ENCODE data around the gene MMP24OS.

The MMP24OS gene

DNA sequence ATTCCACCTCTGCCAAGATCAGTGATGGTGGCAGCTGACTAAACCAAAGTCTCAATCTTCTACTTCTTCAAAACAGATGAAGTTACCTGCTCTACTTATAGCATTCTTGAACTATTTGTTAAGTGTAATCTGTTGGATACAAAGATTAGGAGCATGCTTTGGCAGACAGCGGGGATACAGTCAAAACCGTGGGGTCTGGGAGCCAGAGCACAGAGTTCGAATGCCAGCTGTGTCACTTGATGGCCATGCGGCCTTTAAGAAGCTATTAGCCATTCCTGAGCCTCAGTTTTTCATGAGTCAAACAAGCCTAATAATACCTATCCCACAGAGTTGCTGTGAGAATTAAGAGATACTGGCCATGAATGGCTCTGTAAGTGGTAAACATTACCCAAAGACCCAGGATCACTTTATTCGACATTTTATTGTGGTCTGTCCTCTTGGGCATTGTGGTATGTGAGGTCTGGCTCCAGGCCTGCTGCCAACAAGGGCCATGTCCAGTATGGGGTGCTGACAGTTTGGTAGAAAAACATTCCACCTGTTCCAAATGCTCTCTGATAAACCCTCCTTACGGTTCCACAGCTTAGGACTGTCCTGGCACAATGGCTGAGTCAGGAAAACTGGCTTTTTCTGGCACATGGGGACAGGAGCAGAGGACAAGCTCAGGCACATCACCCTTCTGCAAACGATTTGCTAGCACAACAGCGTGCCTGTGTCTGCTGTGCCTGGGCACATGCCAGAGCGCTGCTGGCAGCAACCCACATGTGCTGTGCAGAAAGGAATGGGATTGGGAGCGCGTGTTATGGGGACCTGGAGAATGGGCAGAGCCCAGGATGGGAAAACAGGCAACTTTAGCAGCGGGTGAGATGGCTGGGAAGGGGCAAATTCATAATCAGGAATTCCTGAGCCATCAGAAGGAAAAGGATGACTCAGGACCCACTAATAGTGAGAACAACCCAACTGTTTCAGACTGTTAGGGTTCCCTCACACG is 30.0 kb upstream of the MMP24OS start:
- ChIA-PET CTCF (interaction anchor here (0.7 to 22.5 kb wide), 30 partner anchors 12 to 212 kb away, joined by 3 to 662 read pairs (median 7); partner anchors contain the start of genes CEP250, EDEM2, EIF6 and FAM83C), POLR2A (interaction anchor here (0.9 to 7.1 kb wide), 3 partner anchors 11 to 148 kb away, joined by 3 to 62 read pairs (median 3); partner anchors contain the start of gene CEP250)
- no peak for DNase-seq (ENCODE audit: low read depth, low spot score)
- TF ChIP-seq, protein P1, sequence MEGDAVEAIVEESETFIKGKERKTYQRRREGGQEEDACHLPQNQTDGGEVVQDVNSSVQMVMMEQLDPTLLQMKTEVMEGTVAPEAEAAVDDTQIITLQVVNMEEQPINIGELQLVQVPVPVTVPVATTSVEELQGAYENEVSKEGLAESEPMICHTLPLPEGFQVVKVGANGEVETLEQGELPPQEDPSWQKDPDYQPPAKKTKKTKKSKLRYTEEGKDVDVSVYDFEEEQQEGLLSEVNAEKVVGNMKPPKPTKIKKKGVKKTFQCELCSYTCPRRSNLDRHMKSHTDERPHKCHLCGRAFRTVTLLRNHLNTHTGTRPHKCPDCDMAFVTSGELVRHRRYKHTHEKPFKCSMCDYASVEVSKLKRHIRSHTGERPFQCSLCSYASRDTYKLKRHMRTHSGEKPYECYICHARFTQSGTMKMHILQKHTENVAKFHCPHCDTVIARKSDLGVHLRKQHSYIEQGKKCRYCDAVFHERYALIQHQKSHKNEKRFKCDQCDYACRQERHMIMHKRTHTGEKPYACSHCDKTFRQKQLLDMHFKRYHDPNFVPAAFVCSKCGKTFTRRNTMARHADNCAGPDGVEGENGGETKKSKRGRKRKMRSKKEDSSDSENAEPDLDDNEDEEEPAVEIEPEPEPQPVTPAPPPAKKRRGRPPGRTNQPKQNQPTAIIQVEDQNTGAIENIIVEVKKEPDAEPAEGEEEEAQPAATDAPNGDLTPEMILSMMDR (IDR thresholded peaks at IDR 0.05; ENCODE audit: insufficient read depth, low read length, missing control alignments) = no peak
- H3K4me3 ChIP-seq (ENCODE audit: low read depth, low read length) = no peak overlapping the region

GRCh38 chr20:35306931-35307517 is 29.1 kb upstream of the MMP24OS start:
- ChIA-PET CTCF (interaction anchor here (0.8 to 22.5 kb wide), 30 partner anchors 13 to 211 kb away, joined by 3 to 662 read pairs (median 7); partner anchors contain the start of genes CEP250, EDEM2, EIF6 and FAM83C), POLR2A (interaction anchor here (0.9 to 7.1 kb wide), 2 partner anchors 12 to 136 kb away, joined by 3 to 62 read pairs; no protein-coding TSS in a partner anchor)
- DNase-seq (ENCODE audit: low read depth, low spot score) = no peak
- no peak overlapping the region for H3K4me3 ChIP-seq (ENCODE audit: low read depth, low read length)
- TF ChIP-seq, protein P1 (IDR thresholded peaks at IDR 0.05; ENCODE audit: insufficient read depth, low read length, missing control alignments) = peak; percentile 96

- POLR2A ChIA-PET = interaction anchor here (0.5 to 7.1 kb wide), 13 partner anchors 13 to 148 kb away, joined by 3 to 62 read pairs (median 4); partner anchors contain the start of genes CEP250, EIF6 and MMP24OS
- CTCF ChIA-PET = interaction anchor here (0.6 to 22.5 kb wide), 42 partner anchors 8 to 210 kb away, joined by 3 to 662 read pairs (median 8); partner anchors contain the start of genes CEP250, EDEM2, EIF6 and FAM83C
- TF ChIP-seq, protein P1 (IDR thresholded peaks at IDR 0.05; ENCODE audit: insufficient read depth, low read length, missing control alignments) = no peak
- no peak overlapping the region for H3K4me3 ChIP-seq (ENCODE audit: low read depth, low read length)
- peak; percentile 98 for DNase-seq (ENCODE audit: low read depth, low spot score)
These were observed 28.0 kb upstream of the MMP24OS start for GRCh38 chr20:35305682-35306556.

DNA sequence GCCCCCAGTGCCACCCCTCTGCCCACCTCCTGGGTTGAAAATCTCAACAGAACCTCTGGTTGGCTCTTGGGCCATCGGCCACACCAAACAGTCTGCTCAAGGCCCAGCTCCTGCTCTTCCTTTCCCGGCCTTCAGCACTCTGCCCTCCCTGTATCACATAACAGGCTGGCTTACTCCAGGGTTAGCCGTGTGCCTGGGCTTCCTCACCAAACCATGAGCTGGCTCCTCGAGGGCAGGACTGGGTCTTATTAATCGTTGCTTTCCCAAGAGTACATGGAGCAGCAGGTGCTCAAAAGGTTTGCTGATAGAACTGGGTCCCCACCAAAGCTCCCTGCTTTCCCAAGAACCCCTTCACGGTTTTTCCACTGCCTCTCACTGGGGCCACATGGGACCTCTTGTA is 27.0 kb upstream of the MMP24OS start:
- POLR2A ChIA-PET = interaction anchor here (0.5 to 7.1 kb wide), 7 partner anchors 14 to 149 kb away, joined by 4 to 62 read pairs (median 6); partner anchors contain the start of genes CEP250, EIF6 and MMP24OS
- no peak for DNase-seq (ENCODE audit: low read depth, low spot score)

More for the DNA sequence above, 27.0 kb upstream of the MMP24OS start:
- H3K4me3 ChIP-seq (ENCODE audit: low read depth, low read length) = no peak overlapping the region
- CTCF ChIA-PET = interaction anchor here (0.9 to 22.5 kb wide), 34 partner anchors 9 to 474 kb away, joined by 3 to 662 read pairs (median 14); partner anchors contain the start of genes CEP250, EDEM2, EIF6 and FAM83C
- TF ChIP-seq, protein P1 (IDR thresholded peaks at IDR 0.05; ENCODE audit: insufficient read depth, low read length, missing control alignments) = no peak
